DMS53 treated with DMSO at 0.1 percent for 48 hours (cell line): Measurements from ENCODE around the gene NBPF1.
"Not testable (repeated sequence)": the region's sequence is repeated elsewhere in the genome, so short reads cannot be mapped to it uniquely, and the experiment has no call there.

Experiments used
- DNase-seq: peaks from one replicate; lab custom pipeline; 2025; ENCODE audit not compliant: unreplicated experiment; lab: John Stamatoyannopoulos, UW

The NBPF1 gene

DNA sequence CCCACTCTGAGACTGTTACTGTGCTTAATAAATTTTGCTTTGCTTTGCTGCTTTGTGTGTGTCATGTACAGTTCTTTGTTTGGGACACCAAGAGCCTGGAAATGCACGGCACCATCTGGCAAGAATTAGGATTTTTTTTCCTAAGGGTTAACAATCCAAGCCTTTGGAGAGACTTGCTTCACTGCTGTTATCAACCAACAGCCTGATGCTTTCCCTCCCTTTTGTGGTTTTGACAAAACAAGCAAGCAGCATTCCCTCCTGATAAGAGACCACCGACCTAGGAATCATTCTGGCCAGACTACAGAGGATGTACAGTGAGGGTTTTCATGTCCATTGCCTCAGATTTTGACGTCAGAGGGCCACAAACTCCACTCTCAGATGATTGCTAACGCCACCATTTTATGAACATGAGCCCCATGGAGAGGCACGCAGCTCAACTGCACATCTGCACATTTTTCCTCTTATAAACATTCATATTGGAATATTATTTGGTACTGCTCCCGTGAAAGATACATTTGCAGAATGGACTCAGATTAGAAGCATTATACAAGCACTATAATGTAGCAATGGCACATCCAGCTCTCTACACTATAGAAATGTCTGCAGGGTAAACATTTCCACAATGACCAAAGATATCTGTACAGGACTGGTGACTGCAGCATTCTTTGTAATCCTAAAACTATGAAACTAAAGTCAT is 94.0 kb downstream of the NBPF1 start:
- DNase-seq: not testable (repeated sequence)

GRCh38 chr1:16518913-16519254 is 94.5 kb downstream of the NBPF1 start:
- DNase-seq: not testable (repeated sequence)

DNA sequence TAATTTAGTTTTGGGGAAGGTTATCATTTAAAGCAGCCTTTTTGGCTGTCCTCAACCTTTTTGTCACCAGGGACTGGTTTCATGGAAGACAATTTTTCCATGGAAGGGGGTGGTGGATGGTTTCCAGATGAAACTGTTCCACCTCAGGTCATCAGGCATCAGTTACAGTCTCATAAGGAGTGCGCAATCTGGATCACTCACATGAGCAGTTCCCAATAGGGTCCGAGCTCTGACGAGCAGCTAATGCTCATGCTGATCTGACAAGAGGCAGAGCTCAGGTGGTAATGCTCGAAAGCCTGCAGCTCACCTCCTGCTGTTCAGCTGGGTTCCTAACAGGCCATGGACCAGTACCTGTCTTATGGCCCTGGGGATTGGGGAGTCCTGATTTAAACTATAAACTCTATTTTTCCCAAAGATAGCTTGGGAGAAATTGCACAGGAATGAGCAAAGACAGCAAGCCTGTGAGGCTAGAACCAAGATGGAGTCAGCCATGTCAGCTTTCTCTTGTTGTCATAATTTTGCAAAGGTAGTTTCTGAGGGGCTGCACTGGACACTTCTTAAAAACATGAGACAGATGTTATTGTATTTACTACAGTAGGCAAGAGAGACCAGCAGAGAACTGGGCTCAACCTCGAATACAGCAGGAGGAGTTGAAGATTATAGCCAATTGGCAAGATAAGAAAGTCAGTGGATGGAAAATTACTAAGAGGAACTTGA is 96.5 kb downstream of the NBPF1 start:
- not testable (repeated sequence) for DNase-seq

- DNase-seq: peak; percentile 63
These were observed 99.0 kb downstream of the NBPF1 start, which contains the start of gene RNU1-1 for GRCh38 chr1:16514107-16515055. Gene RNU1-1 (minus strand): TSS chr1:16514285.

GRCh38 chr1:16513412-16514106 is 99.8 kb downstream of the NBPF1 start:
- DNase-seq: peak; percentile 93

GRCh38 chr1:16512624-16513411 is 100.5 kb downstream of the NBPF1 start:
- peak; percentile 10 for DNase-seq
